OCI-LY7 (cell line): Measurements from ENCODE around the gene COX4I1. TPM values are rescaled to one million over a fixed set of nuclear protein-coding genes. Genes with fewer than 3 reads are reported as not detected.

ENCODE experiments used
- BruUV-seq: library from RNA; stranded (reverse); fragments of 400-500 nt; replicated peaks from 2 replicates; lab custom pipeline; 2021; lab: Mats Ljungman, UMichigan
- CTCF ChIA-PET: fragments of 300-600 bp; sonication (Branson Sonifier 250); formaldehyde crosslinking; loops from one replicate; lab custom pipeline; 2022; ENCODE audit warnings: antibody characterized with exemption; ENCODE audit not compliant: unreplicated experiment; lab: Charles Lee
- POLR2A ChIA-PET: fragments of 300-600 bp; sonication (Branson Sonifier 250); formaldehyde crosslinking; loops from one replicate; lab custom pipeline; 2022; ENCODE audit warnings: antibody characterized with exemption; lab: Charles Lee
- DNase-seq: peaks from one replicate; pipeline ENCODE4 v3.0.0-alpha.2; 2015; ENCODE audit warnings: low spot score
- H2AFZ ChIP-seq: fragments of 200-600 bp; sonication (generic), shearing (Covaris generic); 2 replicates; pipeline ENCODE4 v1.6.1; 2014; ENCODE audit warnings: mild to moderate bottlenecking, antibody characterized with exemption, low read length, moderate library complexity
- H3K27ac ChIP-seq: fragments of 200-600 bp; sonication (generic); 2 replicates; pipeline ENCODE4 v1.5.1; 2014; ENCODE audit warnings: mixed run types, low read depth, mild to moderate bottlenecking, moderate library complexity, low read length, inconsistent platforms; ENCODE audit not compliant: poor library complexity, severe bottlenecking
- H3K36me3 ChIP-seq: fragments of 200-600 bp; sonication (generic); 2 replicates; pipeline ENCODE4 v1.6.1; 2014; ENCODE audit warnings: mild to moderate bottlenecking, antibody characterized with exemption, low read length, moderate library complexity, mixed read lengths; ENCODE audit not compliant: insufficient read depth
- H3K4me1 ChIP-seq: fragments of 200-600 bp; sonication (generic); 2 replicates; pipeline ENCODE4 v1.5.1; 2014; ENCODE audit warnings: mild to moderate bottlenecking, low read length; ENCODE audit not compliant: insufficient read depth, poor library complexity, severe bottlenecking
- H3K4me2 ChIP-seq: fragments of 200-600 bp; sonication (generic); 2 replicates; pipeline ENCODE4 v1.6.1; 2014; ENCODE audit warnings: mild to moderate bottlenecking, low read length
- H3K4me3 ChIP-seq: fragments of 200-600 bp; sonication (generic); 2 replicates; pipeline ENCODE4 v1.5.1; 2014; ENCODE audit warnings: mild to moderate bottlenecking, low read depth, low read length; ENCODE audit not compliant: poor library complexity, severe bottlenecking
- H3K79me2 ChIP-seq: fragments of 200-600 bp; sonication (generic); 2 replicates; pipeline ENCODE4 v1.6.1; 2016; ENCODE audit warnings: low read depth, mild to moderate bottlenecking, low read length, moderate library complexity, mixed read lengths; ENCODE audit not compliant: insufficient read depth
- H3K9me2 ChIP-seq: fragments of 200-600 bp; sonication (generic); 2 replicates; pipeline ENCODE4 v1.6.1; 2016; ENCODE audit warnings: mild to moderate bottlenecking, low read length, mixed read lengths; ENCODE audit not compliant: insufficient read depth
- H3K9me3 ChIP-seq: fragments of 200-600 bp; sonication (generic); 2 replicates; pipeline ENCODE4 v1.6.1; 2014; ENCODE audit warnings: mild to moderate bottlenecking, mixed run types, low read length, mixed read lengths
- H4K20me1 ChIP-seq: fragments of 200-600 bp; sonication (generic); 2 replicates; pipeline ENCODE4 v1.6.1; 2014; ENCODE audit warnings: mild to moderate bottlenecking, antibody characterized with exemption, low read length, moderate library complexity, mixed read lengths; ENCODE audit not compliant: insufficient read depth
- CTCF ChIP-seq: fragments of 200-600 bp; sonication (generic); conservative IDR thresholded peaks from 2 replicates; pipeline ENCODE4 v1.5.1; 2014; ENCODE audit warnings: mild to moderate bottlenecking, antibody characterized with exemption, low read length, moderate library complexity, mixed read lengths
- EZH2phosphoT487 ChIP-seq: fragments of 200-600 bp; sonication (generic); IDR thresholded peaks from 2 replicates; pipeline ENCODE4 v1.6.1; 2018; ENCODE audit warnings: low read depth, borderline replicate concordance, mild to moderate bottlenecking, mixed run types, antibody characterized with exemption, low read length, moderate library complexity, mixed read lengths
- intact Hi-C: fragments of 100-400 bp; cut with micrococcal nuclease; formaldehyde crosslinking; loops from one replicate; pipeline ENCODE4 v1.10.0; 2022; ENCODE audit not compliant: unreplicated experiment
- total RNA-seq, 2 experiments: library from RNA; depleted of rRNA in 1 of 2; stranded (reverse); fragments of >200 nt in 1 of 2; shearing (Covaris generic) in 1 of 2; gene quantifications; 2 replicates each; pipeline ENCODE4 v1.2.3, GENCODE V29; 2014 to 2022

The COX4I1 gene
- total RNA-seq, 2 experiments from 2014 or later = 542 to 569 TPM

GRCh38 chr16:85819771-85820170 is 20.3 kb downstream of the COX4I1 start:
- Histone ChIP-seq H3K27ac (no peak overlapping the region), H3K4me2 (no peak overlapping the region), H3K4me3 (no peak overlapping the region), H3K36me3 (no peaks in the 10 kb centered on the region), H3K79me2 (no peaks in the 10 kb centered on the region), H3K9me2 (no peaks in the 10 kb centered on the region), H3K9me3 (no peaks in the 10 kb centered on the region), H4K20me1 (no peaks in the 10 kb centered on the region), H3K4me1 (peaks cover 12% of the 10 kb centered on the region), H2AFZ (no peak overlapping the region)
- no TSS peak for BruUV-seq
- DNase-seq = no peak
- ChIA-PET POLR2A (interaction anchor here (1.0 kb wide), 1 partner anchor 72 kb away, joined by 3 read pairs; no protein-coding TSS in a partner anchor), CTCF (interaction anchor here (0.6 to 2.2 kb wide), 10 partner anchors 75 to 705 kb away, joined by 3 to 25 read pairs (median 5); partner anchors contain the start of gene IRF8)
- TF ChIP-seq CTCF (no peak), EZH2phosphoT487 (no peak)
- intact Hi-C loops = loop anchor here (10.0 kb wide), 1 partner anchor 705 kb away; no protein-coding TSS in a partner anchor

- Histone ChIP-seq H3K4me3 (no peak overlapping the region), H3K9me3 (no peaks in the 10 kb centered on the region), H3K4me1 (peaks cover 12% of the 10 kb centered on the region), H3K4me2 (no peak overlapping the region), H2AFZ (no peak overlapping the region), H3K9me2 (no peaks in the 10 kb centered on the region), H3K36me3 (no peaks in the 10 kb centered on the region), H3K27ac (no peak overlapping the region), H3K79me2 (no peaks in the 10 kb centered on the region), H4K20me1 (no peaks in the 10 kb centered on the region)
- intact Hi-C loops = loop anchor here (1.0 to 10.0 kb wide), 4 partner anchors 74 to 704 kb away; no protein-coding TSS in a partner anchor
- no TSS peak for BruUV-seq
- no peak for DNase-seq
- TF ChIP-seq CTCF (no peak), EZH2phosphoT487 (no peak)
- ChIA-PET POLR2A (interaction anchor here (1.1 to 1.7 kb wide), 5 partner anchors 12 to 200 kb away, joined by 3 to 5 read pairs (median 4); no protein-coding TSS in a partner anchor), CTCF (interaction anchor here (0.6 to 2.2 kb wide), 9 partner anchors 10 to 195 kb away, joined by 3 to 30 read pairs (median 6); no protein-coding TSS in a partner anchor)
Observed at GRCh38 chr16:85820604-85821372, 21.3 kb downstream of the COX4I1 start.
